Measurements from ENCODE around the gene IL19. TPM values are rescaled to one million over a fixed set of nuclear protein-coding genes. Genes with fewer than 3 reads are reported as not detected.

IL19 gene
- total RNA-seq, 1 experiment from 2014 or later: not detected

DNA sequence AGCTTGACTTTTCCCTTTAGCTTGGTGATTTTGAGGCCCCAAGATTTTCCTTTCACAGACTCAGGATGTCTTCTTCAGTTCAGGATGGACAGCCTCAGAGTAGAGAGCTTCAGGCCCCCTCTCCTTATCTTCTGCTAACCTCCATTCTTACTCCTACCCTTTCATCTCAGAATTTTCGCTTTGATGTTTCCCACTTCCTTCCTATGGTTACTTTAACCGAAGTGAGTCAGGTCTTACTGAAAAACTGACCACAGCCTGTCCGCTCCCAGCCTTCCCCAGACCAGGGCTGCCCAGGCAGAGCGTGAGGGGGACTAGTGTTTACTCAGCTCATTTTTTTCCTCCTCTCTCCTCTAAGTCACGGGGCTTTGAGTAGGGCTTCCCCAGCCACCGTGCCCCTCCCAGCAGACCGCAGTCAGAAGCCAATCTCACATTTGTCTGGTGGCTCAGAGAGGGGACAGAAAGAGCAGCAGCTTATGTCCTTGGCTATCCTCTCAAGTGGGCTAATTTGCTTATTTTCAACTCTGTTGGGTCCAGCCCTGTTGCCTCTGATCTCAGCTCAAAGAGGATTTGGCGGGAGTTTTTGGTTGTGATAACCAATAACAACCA lies 4.2 kb upstream of the IL19 start:
- peaks cover 4% of the 10 kb centered on the region for H3K9me3 Mint-ChIP-seq (ENCODE audit: unreplicated experiment)
- no peak overlapping the region for H3K4me3 Mint-ChIP-seq (ENCODE audit: unreplicated experiment)
- H3K36me3 Mint-ChIP-seq (ENCODE audit: insufficient read depth, unreplicated experiment): no peaks in the 10 kb centered on the region
- DNase-seq (ENCODE audit: unreplicated experiment): peak; percentile 29
- H3K4me1 Mint-ChIP-seq (ENCODE audit: insufficient read depth, unreplicated experiment): no peaks in the 10 kb centered on the region
- TF ChIP-seq, protein P1, sequence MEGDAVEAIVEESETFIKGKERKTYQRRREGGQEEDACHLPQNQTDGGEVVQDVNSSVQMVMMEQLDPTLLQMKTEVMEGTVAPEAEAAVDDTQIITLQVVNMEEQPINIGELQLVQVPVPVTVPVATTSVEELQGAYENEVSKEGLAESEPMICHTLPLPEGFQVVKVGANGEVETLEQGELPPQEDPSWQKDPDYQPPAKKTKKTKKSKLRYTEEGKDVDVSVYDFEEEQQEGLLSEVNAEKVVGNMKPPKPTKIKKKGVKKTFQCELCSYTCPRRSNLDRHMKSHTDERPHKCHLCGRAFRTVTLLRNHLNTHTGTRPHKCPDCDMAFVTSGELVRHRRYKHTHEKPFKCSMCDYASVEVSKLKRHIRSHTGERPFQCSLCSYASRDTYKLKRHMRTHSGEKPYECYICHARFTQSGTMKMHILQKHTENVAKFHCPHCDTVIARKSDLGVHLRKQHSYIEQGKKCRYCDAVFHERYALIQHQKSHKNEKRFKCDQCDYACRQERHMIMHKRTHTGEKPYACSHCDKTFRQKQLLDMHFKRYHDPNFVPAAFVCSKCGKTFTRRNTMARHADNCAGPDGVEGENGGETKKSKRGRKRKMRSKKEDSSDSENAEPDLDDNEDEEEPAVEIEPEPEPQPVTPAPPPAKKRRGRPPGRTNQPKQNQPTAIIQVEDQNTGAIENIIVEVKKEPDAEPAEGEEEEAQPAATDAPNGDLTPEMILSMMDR (IDR thresholded peaks at IDR 0.05; ENCODE audit: unreplicated experiment): no peak
- H3K27me3 Mint-ChIP-seq (ENCODE audit: insufficient read depth, unreplicated experiment): peaks cover 32% of the 10 kb centered on the region
- intact Hi-C loops (cut with micrococcal nuclease): no loop called here
- ChIA-PET POLR2A (interaction anchor here (0.7 to 3.6 kb wide), 5 partner anchors 10 to 214 kb away, joined by 3 to 9 read pairs (median 3); no protein-coding TSS in a partner anchor), CTCF (interaction anchor here (0.6 to 6.9 kb wide), 8 partner anchors 19 to 259 kb away, joined by 3 to 28 read pairs (median 5); partner anchors contain the start of gene RASSF5)
- H3K27ac Mint-ChIP-seq (ENCODE audit: low read depth, unreplicated experiment): no peak overlapping the region
- no TSS peak for BruUV-seq (replicated peaks)

- Mint-ChIP-seq H3K36me3 (ENCODE audit: insufficient read depth, unreplicated experiment) (no peaks in the 10 kb centered on the region), H3K4me1 (ENCODE audit: insufficient read depth, unreplicated experiment) (no peaks in the 10 kb centered on the region), H3K9me3 (ENCODE audit: unreplicated experiment) (no peaks in the 10 kb centered on the region), H3K27ac (ENCODE audit: low read depth, unreplicated experiment) (no peak overlapping the region), H3K4me3 (ENCODE audit: unreplicated experiment) (no peak overlapping the region), H3K27me3 (ENCODE audit: insufficient read depth, unreplicated experiment) (peaks cover 41% of the 10 kb centered on the region)
- CTCF ChIA-PET: interaction anchor here (0.5 to 6.9 kb wide), 15 partner anchors 8 to 229 kb away, joined by 3 to 28 read pairs (median 4); no protein-coding TSS in a partner anchor
- intact Hi-C loops (cut with micrococcal nuclease): no loop called here
- TF ChIP-seq, protein P1 (IDR thresholded peaks at IDR 0.05; ENCODE audit: unreplicated experiment): no peak
- BruUV-seq (replicated peaks): no TSS peak
- DNase-seq (ENCODE audit: unreplicated experiment): no peak
- POLR2A ChIA-PET: interaction anchor here (0.9 to 1.2 kb wide), 4 partner anchors 8 to 27 kb away, joined by 3 to 4 read pairs (median 4); no protein-coding TSS in a partner anchor
These were observed 1.9 kb upstream of the IL19 start for GRCh38 chr1:206768472-206769303.

DNA sequence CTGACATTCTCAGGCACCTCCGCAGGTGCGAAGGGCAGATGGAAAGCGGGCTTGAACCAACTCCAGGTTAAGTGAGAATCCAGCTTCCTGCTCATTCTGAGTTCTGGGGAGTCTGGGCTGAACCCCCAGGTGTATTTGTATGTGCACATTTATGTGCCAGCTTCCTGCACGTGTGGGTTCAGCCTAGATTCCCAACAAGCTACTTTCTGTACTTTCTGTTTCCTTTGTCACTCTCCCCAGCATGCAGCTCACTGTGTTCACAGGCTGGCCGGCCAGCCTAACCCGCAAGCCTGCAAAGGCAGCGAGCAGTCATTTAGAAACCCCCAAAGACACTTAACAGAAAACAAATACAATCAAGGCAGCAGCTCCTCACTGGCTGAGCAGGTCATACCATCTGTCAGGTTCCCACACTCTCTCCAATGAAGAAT lies 1.3 kb upstream of the IL19 start:
- intact Hi-C loops (cut with micrococcal nuclease): no loop called here
- no peak for DNase-seq (ENCODE audit: unreplicated experiment)
- Mint-ChIP-seq H3K4me1 (ENCODE audit: insufficient read depth, unreplicated experiment) (no peaks in the 10 kb centered on the region), H3K9me3 (ENCODE audit: unreplicated experiment) (no peaks in the 10 kb centered on the region), H3K27ac (ENCODE audit: low read depth, unreplicated experiment) (no peak overlapping the region), H3K36me3 (ENCODE audit: insufficient read depth, unreplicated experiment) (no peaks in the 10 kb centered on the region), H3K4me3 (ENCODE audit: unreplicated experiment) (no peak overlapping the region), H3K27me3 (ENCODE audit: insufficient read depth, unreplicated experiment) (peaks cover 42% of the 10 kb centered on the region)
- BruUV-seq (replicated peaks): no TSS peak
- ChIA-PET POLR2A (interaction anchor here (1.1 kb wide), 1 partner anchor 9 kb away, joined by 4 read pairs; no protein-coding TSS in a partner anchor), CTCF (interaction anchor here (0.5 to 6.9 kb wide), 9 partner anchors 8 to 143 kb away, joined by 3 to 28 read pairs (median 5); no protein-coding TSS in a partner anchor)
- TF ChIP-seq, protein P1 (IDR thresholded peaks at IDR 0.05; ENCODE audit: unreplicated experiment): no peak

DNA sequence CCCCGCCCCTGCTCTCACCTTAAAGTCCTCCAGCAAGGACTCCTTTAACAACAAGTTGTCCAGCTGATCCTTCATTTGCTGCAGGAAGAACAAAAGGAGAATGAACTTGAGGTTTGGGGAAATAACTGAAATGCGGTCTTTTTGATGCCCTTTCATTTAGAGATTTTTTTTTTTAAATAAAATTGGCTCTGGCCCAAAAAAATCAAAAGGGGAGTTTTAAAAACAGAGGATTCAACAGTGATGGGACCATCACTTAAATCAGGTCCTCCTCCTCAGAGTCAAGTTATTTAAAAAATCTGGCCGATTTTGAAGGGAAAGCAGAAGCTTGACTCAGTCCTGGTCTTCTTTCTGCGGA lies 742 bp downstream of the IL19 start:
- H3K27ac Mint-ChIP-seq (ENCODE audit: low read depth, unreplicated experiment): no peak overlapping the region
- no peaks in the 10 kb centered on the region for H3K4me1 Mint-ChIP-seq (ENCODE audit: insufficient read depth, unreplicated experiment)
- CTCF ChIA-PET: interaction anchor here (0.7 to 1.9 kb wide), 6 partner anchors 22 to 808 kb away, joined by 3 to 9 read pairs (median 3); no protein-coding TSS in a partner anchor
- BruUV-seq (replicated peaks): no TSS peak
- intact Hi-C loops (cut with micrococcal nuclease): no loop called here
- no peak for DNase-seq (ENCODE audit: unreplicated experiment)
- TF ChIP-seq, protein P1 (IDR thresholded peaks at IDR 0.05; ENCODE audit: unreplicated experiment): no peak
- POLR2A ChIA-PET: interaction anchor here (1.1 kb wide), 1 partner anchor 15 kb away, joined by 3 read pairs; no protein-coding TSS in a partner anchor
- no peaks in the 10 kb centered on the region for H3K9me3 Mint-ChIP-seq (ENCODE audit: unreplicated experiment)
- peaks cover 52% of the 10 kb centered on the region for H3K27me3 Mint-ChIP-seq (ENCODE audit: insufficient read depth, unreplicated experiment)
- no peak overlapping the region for H3K4me3 Mint-ChIP-seq (ENCODE audit: unreplicated experiment)
- H3K36me3 Mint-ChIP-seq (ENCODE audit: insufficient read depth, unreplicated experiment): no peaks in the 10 kb centered on the region
